GM12878 (cell line): ENCODE measurements around the gene B4GALT5. TPM values are rescaled to one million over a fixed set of nuclear protein-coding genes. Genes with fewer than 3 reads are reported as not detected.

ENCODE experiments used
- ATF7 ChIP-seq: fragments of 450-650 bp; IDR thresholded peaks from 2 replicates; pipeline ENCODE4 v1.6.1; 2016; ENCODE audit warnings: low read depth, mild to moderate bottlenecking
- BCL3 ChIP-seq: IDR thresholded peaks from 2 replicates; pipeline ENCODE4 v1.6.1; 2011; ENCODE audit warnings: borderline replicate concordance, low read depth, mild to moderate bottlenecking, moderate library complexity, low read length; ENCODE audit not compliant: insufficient read depth, poor library complexity, severe bottlenecking
- BHLHE40 ChIP-seq, 2 experiments: fragments of 450-650 bp in 1 of 2; IDR thresholded peaks; 2 replicates each; pipeline ENCODE4 v1.6.1; 2011 to 2017; ENCODE audit warnings: low read depth in 2 of 2, borderline replicate concordance in 1 of 2, improper control_type of control experiment in 1 of 2, low read length in 1 of 2, mild to moderate bottlenecking in 1 of 2
- CHD2 ChIP-seq: IDR thresholded peaks from 2 replicates; pipeline ENCODE4 v1.6.1; 2011; ENCODE audit warnings: low read depth, low read length, improper control_type of control experiment, borderline replicate concordance
- EZH2 ChIP-seq: IDR thresholded peaks from 2 replicates; pipeline ENCODE4 v1.6.1; 2012; ENCODE audit warnings: low read depth, mild to moderate bottlenecking, control low read depth, inconsistent platforms, low read length, borderline replicate concordance; ENCODE audit not compliant: control insufficient read depth
- HDAC6 ChIP-seq: fragments of 200-600 bp; sonication (generic); IDR thresholded peaks from one replicate; pipeline ENCODE4 v1.8.0; 2017; ENCODE audit warnings: antibody characterized with exemption; ENCODE audit not compliant: unreplicated experiment
- JUND ChIP-seq: IDR thresholded peaks from 2 replicates; pipeline ENCODE4 v1.6.1; 2012; ENCODE audit warnings: low read depth, mild to moderate bottlenecking, low read length, improper control_type of control experiment, moderate library complexity
- LARP7 ChIP-seq: fragments of 450-650 bp; IDR thresholded peaks from 2 replicates; pipeline ENCODE4 v1.6.1; 2017; ENCODE audit warnings: mild to moderate bottlenecking
- NBN ChIP-seq: fragments of 450-650 bp; IDR thresholded peaks from 2 replicates; pipeline ENCODE4 v1.6.1; 2016
- NFYA ChIP-seq: IDR thresholded peaks from 2 replicates; pipeline ENCODE4 v1.6.1; 2011; ENCODE audit warnings: low read depth, mild to moderate bottlenecking, low read length, improper control_type of control experiment, borderline replicate concordance
- NFYB ChIP-seq: IDR thresholded peaks from 2 replicates; pipeline ENCODE4 v1.6.1; 2011; ENCODE audit warnings: low read depth, mild to moderate bottlenecking, low read length, improper control_type of control experiment, moderate library complexity; ENCODE audit not compliant: insufficient read depth
- NR2C2 ChIP-seq: IDR thresholded peaks from 2 replicates; pipeline ENCODE4 v1.6.1; 2011; ENCODE audit warnings: borderline replicate concordance, low read depth; ENCODE audit not compliant: control insufficient read depth, insufficient read length
- PAX5 ChIP-seq: IDR thresholded peaks from 2 replicates; pipeline ENCODE4 v1.6.1; 2011; ENCODE audit warnings: low read depth, low read length, borderline replicate concordance
- POLR2A ChIP-seq: IDR thresholded peaks from 2 replicates; pipeline ENCODE4 v1.6.1; 2011; ENCODE audit warnings: low read depth, mild to moderate bottlenecking, low read length
- POLR2AphosphoS2 ChIP-seq: IDR thresholded peaks from 2 replicates; pipeline ENCODE4 v1.6.1; 2011; ENCODE audit warnings: low read depth, mild to moderate bottlenecking, low read length, improper control_type of control experiment, moderate library complexity
- RAD51 ChIP-seq: fragments of 450-650 bp; IDR thresholded peaks from 2 replicates; pipeline ENCODE4 v1.6.1; 2016; ENCODE audit warnings: moderate library complexity, mild to moderate bottlenecking, inconsistent platforms
- TCF12 ChIP-seq: IDR thresholded peaks from 2 replicates; pipeline ENCODE4 v1.6.1; 2011; ENCODE audit warnings: low read depth, mild to moderate bottlenecking, low read length
- polyA plus RNA-seq, 11 experiments: library from polyadenylated mRNA; depleted of rRNA in 4 of 11; unstranded in 6 of 11; stranded (reverse) in 5 of 11; fragments of >200 nt; fragmentation: Nextera tagmentation in 4 of 11; fragmentation: Illumina TruSeq in 1 of 11; extraction: Ambion mirVana in 4 of 11; extraction: Trizol in 1 of 11; gene quantifications; 1 replicate in 1 of 11; 2 replicates in 10 of 11; pipeline versions ENCODE4 v1.2.1 to v1.2.3, GENCODE V29; 2011 to 2016; ENCODE audit warnings: inconsistent platforms in 2 of 11, missing spikeins in 2 of 11, low read depth in 1 of 11
- total RNA-seq, 4 experiments: library from RNA; depleted of rRNA in 3 of 4; stranded (reverse); fragments of >200 nt in 3 of 4; fragmentation: Illumina TruSeq in 1 of 4; extraction: Trizol in 1 of 4; gene quantifications; 2 replicates each; pipeline versions ENCODE4 v1.2.1 to v1.2.3, GENCODE V29; 2013 to 2021
- TF ChIP-seq, protein P1 (sequence below): fragments of 450-650 bp; IDR thresholded peaks from 2 replicates; pipeline ENCODE4 v1.6.1; 2017; ENCODE audit warnings: mild to moderate bottlenecking
- TF ChIP-seq, protein P2 (sequence below): IDR thresholded peaks from 2 replicates; pipeline ENCODE4 v1.6.1; 2011; ENCODE audit warnings: borderline replicate concordance, low read depth, mild to moderate bottlenecking, moderate library complexity, mixed read lengths, low read length; ENCODE audit not compliant: insufficient read depth; ENCODE audit errors: extremely low read length
- TF ChIP-seq, protein P3 (sequence below): IDR thresholded peaks from 2 replicates; pipeline ENCODE4 v1.6.1; 2011; ENCODE audit warnings: low read depth, mild to moderate bottlenecking, low read length, moderate library complexity, borderline replicate concordance; ENCODE audit errors: extremely low read depth
- TF ChIP-seq, protein P4 (sequence below): fragments of 150-350 bp; IDR thresholded peaks from 2 replicates; pipeline ENCODE4 v1.6.1; 2014; ENCODE audit warnings: mild to moderate bottlenecking, low read depth, low read length
- TF ChIP-seq, protein P5 (sequence below): fragments of 450-650 bp; IDR thresholded peaks from 2 replicates; pipeline ENCODE4 v1.6.1; 2017; ENCODE audit warnings: low read depth, mild to moderate bottlenecking, moderate library complexity

Gene B4GALT5
- total and polyA plus RNA-seq, 10 of the 15 experiments (the other 5 are each of a cell fraction or from before 2014, with no cell fraction given) = 2.0 to 55.5 (median 20.2) TPM

DNA sequence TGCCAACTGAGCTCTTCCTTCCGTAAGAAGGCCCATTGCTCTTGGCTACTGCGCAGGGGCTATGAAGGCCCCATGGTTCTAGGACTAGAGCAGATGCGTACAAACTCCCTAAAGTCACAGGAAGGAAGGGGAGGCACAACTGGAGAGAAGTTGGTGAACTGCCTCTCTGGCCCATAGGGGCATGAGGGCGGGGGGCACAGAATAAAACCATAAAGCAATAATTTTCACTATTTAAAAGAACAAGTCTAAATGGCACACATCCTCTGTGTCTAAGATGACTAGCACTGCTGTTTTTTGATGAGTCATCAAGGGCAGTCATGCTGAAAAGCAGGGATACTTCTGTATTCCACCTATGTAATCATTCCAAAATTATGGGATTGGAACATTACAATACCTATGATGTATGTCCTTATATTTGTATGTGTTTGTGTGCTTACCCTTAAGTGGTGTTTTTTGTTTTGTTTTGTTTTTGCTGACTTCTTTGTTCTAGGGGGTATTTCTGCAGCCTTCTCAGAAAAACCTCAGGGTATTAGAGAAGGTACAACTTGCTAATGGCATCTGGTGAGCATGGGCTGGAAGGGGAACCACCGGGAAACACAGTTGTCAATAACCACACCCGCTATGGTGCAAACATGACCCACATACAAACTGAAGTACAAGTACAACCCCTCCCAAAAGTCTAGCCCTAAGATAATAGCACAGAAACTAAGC is 36.9 kb downstream of the B4GALT5 start (continued):
- TF ChIP-seq, protein P1, sequence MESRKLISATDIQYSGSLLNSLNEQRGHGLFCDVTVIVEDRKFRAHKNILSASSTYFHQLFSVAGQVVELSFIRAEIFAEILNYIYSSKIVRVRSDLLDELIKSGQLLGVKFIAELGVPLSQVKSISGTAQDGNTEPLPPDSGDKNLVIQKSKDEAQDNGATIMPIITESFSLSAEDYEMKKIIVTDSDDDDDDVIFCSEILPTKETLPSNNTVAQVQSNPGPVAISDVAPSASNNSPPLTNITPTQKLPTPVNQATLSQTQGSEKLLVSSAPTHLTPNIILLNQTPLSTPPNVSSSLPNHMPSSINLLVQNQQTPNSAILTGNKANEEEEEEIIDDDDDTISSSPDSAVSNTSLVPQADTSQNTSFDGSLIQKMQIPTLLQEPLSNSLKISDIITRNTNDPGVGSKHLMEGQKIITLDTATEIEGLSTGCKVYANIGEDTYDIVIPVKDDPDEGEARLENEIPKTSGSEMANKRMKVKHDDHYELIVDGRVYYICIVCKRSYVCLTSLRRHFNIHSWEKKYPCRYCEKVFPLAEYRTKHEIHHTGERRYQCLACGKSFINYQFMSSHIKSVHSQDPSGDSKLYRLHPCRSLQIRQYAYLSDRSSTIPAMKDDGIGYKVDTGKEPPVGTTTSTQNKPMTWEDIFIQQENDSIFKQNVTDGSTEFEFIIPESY = no peak
- TF ChIP-seq LARP7 = no peak
- no peak for TF ChIP-seq NFYA
- TF ChIP-seq NR2C2 = no peak
- no peak for TF ChIP-seq RAD51
- TF ChIP-seq, protein P2, sequence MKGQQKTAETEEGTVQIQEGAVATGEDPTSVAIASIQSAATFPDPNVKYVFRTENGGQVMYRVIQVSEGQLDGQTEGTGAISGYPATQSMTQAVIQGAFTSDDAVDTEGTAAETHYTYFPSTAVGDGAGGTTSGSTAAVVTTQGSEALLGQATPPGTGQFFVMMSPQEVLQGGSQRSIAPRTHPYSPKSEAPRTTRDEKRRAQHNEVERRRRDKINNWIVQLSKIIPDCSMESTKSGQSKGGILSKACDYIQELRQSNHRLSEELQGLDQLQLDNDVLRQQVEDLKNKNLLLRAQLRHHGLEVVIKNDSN = no peak
- peak; percentile 95 for TF ChIP-seq NBN
- TF ChIP-seq ATF7 = peak; percentile 89
- TF ChIP-seq EZH2 = no peak
- TF ChIP-seq, protein P3, sequence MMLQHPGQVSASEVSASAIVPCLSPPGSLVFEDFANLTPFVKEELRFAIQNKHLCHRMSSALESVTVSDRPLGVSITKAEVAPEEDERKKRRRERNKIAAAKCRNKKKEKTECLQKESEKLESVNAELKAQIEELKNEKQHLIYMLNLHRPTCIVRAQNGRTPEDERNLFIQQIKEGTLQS = no peak
- 0 out of 2 replicates have a peak, but pooled peaks have one; percentile 39 for TF ChIP-seq CHD2
- TF ChIP-seq BCL3 = peak; percentile 62
- no peak for TF ChIP-seq JUND
- TF ChIP-seq, protein P4, sequence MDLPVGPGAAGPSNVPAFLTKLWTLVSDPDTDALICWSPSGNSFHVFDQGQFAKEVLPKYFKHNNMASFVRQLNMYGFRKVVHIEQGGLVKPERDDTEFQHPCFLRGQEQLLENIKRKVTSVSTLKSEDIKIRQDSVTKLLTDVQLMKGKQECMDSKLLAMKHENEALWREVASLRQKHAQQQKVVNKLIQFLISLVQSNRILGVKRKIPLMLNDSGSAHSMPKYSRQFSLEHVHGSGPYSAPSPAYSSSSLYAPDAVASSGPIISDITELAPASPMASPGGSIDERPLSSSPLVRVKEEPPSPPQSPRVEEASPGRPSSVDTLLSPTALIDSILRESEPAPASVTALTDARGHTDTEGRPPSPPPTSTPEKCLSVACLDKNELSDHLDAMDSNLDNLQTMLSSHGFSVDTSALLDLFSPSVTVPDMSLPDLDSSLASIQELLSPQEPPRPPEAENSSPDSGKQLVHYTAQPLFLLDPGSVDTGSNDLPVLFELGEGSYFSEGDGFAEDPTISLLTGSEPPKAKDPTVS = no peak
- no peak for TF ChIP-seq POLR2A
- TF ChIP-seq PAX5 = no peak
- TF ChIP-seq BHLHE40 (IDR thresholded peaks at IDR 0.05; ENCODE audit: borderline replicate concordance in 1 of 2, low read depth in 2 of 2, low read length in 1 of 2) = peak; percentile 63 to 74; a peak in 3 of 4 replicates
- no peak for TF ChIP-seq POLR2AphosphoS2
- TF ChIP-seq, protein P5, sequence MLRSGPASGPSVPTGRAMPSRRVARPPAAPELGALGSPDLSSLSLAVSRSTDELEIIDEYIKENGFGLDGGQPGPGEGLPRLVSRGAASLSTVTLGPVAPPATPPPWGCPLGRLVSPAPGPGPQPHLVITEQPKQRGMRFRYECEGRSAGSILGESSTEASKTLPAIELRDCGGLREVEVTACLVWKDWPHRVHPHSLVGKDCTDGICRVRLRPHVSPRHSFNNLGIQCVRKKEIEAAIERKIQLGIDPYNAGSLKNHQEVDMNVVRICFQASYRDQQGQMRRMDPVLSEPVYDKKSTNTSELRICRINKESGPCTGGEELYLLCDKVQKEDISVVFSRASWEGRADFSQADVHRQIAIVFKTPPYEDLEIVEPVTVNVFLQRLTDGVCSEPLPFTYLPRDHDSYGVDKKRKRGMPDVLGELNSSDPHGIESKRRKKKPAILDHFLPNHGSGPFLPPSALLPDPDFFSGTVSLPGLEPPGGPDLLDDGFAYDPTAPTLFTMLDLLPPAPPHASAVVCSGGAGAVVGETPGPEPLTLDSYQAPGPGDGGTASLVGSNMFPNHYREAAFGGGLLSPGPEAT = peak; percentile 87
- TF ChIP-seq NFYB = no peak
- no peak for TF ChIP-seq HDAC6
- peak; percentile 62; the same call in 1 of the 2 replicates for TF ChIP-seq TCF12
